GM12864 (cell line): Measurements from ENCODE around the gene RPS6KB2.
"Not testable (repeated sequence)": the region's sequence is repeated elsewhere in the genome, so short reads cannot be mapped to it uniquely, and the experiment has no call there.

Experiments used
- DNase-seq: peaks from one replicate; pipeline ENCODE4 v3.0.0-alpha.2; 2011; ENCODE audit warnings: low read depth
- H3K4me3 ChIP-seq: 2 replicates; pipeline ENCODE4 v1.5.1; 2011; ENCODE audit warnings: mild to moderate bottlenecking, low read depth, low read length, control low read depth
- TF ChIP-seq, protein P1 (sequence below): IDR thresholded peaks from 2 replicates; pipeline ENCODE4 v1.5.1; 2011; ENCODE audit warnings: low read depth, mild to moderate bottlenecking, moderate library complexity, low read length, control low read depth, inconsistent platforms; ENCODE audit errors: missing control alignments

Gene RPS6KB2

DNA sequence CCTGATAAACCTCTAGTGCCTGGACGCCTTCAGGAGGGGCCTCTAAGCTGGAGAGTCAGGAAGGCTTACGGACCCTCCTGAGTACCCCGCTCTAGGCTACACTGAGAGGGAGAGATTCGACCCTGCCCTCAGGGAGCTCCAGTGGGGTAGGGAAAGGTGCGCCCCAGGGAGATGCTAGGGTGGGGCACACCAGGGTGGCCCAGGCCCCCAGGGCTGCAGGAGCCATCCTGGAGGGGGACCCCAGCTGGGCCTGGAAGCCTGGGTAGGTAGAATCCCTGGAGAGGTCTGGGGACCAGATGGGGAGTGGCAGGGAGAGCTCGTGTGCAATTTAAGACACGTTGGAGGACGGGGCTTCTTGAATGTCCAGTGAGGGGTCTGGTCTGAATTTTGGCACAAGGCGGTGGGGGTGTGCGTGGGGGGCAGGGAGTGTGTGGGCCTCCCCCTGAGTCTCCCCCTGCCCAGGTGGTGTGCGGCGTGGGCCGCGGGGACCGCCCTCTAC lies 8.1 kb upstream of the RPS6KB2 start:
- TF ChIP-seq, protein P1, sequence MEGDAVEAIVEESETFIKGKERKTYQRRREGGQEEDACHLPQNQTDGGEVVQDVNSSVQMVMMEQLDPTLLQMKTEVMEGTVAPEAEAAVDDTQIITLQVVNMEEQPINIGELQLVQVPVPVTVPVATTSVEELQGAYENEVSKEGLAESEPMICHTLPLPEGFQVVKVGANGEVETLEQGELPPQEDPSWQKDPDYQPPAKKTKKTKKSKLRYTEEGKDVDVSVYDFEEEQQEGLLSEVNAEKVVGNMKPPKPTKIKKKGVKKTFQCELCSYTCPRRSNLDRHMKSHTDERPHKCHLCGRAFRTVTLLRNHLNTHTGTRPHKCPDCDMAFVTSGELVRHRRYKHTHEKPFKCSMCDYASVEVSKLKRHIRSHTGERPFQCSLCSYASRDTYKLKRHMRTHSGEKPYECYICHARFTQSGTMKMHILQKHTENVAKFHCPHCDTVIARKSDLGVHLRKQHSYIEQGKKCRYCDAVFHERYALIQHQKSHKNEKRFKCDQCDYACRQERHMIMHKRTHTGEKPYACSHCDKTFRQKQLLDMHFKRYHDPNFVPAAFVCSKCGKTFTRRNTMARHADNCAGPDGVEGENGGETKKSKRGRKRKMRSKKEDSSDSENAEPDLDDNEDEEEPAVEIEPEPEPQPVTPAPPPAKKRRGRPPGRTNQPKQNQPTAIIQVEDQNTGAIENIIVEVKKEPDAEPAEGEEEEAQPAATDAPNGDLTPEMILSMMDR = no peak

DNA sequence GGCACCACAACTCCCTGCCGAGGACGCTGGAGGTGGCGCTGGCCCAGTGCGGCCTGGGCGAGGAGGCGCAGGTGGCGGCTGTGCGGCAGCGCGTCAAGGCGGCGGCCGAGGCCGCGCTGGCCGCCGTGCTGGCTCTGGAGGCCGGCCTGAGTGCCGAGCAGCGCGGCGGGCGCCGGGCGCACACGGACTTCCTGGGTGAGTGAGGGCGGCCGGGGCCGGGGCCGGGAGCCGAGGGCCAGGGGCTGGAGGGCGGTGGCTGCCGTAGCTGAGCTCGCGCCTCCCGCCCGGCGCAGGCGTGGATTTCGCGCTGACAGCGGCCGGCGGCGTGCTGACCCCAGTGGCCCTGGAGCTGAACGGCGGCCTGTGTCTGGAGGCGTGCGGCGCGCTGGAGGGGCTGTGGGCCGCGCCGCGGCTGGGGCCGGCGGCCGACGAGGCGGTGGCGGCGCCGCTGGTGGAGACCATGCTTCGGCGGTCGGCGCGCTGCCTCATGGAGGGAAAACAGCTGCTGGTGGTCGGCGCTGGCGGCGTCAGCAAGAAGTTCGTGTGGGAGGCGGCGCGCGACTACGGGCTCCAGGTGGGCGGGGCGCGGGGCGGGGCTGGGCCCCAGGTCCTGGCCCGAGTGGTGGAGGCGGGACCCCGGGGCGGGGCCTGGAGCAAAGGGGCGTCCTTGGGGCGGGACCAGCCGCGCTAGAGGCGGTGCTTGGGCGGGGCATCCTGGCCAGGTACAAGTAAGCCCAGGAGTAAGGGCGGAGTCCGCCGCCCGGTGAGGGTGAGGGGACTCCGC lies 7.5 kb upstream of the RPS6KB2 start:
- TF ChIP-seq, protein P1 = no peak
- H3K4me3 ChIP-seq = peak overlapping the region; percentile 55
- no peak for DNase-seq

More for the DNA sequence above, 8.1 kb upstream of the RPS6KB2 start:
- DNase-seq = no peak
- peak overlapping the region; percentile 55; the same call in 1 of the 2 replicates for H3K4me3 ChIP-seq

DNA sequence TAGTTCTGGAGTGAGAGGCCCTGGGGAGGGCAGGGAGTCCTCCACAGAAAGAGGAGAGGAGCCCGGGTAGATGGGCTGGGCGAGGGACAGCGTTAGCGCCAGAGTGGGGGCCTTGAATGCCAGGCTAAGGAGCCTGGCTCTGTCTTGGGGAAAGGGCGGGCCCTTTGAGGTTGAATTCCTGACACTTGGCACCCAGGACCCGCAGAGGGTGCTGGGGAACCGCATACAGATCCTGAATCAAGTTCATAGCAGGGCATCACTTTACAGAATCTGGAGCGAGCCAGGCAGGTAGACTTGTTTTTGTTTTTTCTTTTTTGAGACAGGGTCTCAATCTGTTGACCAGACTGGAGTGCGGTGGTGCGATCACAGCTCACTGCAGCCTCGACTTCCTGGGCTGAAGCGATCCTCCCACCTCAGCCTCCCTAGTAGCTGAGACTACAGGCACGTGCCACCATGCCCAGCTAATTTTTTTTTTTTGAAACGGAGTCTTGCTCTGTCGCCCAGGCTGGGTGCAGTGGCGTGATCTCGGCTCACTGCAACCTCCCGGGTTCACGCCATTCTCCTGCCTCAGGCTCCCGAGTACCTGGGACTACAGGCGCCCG lies 6.8 kb upstream of the RPS6KB2 start:
- no peak for DNase-seq
- H3K4me3 ChIP-seq = peak overlapping the region; percentile 39

DNA sequence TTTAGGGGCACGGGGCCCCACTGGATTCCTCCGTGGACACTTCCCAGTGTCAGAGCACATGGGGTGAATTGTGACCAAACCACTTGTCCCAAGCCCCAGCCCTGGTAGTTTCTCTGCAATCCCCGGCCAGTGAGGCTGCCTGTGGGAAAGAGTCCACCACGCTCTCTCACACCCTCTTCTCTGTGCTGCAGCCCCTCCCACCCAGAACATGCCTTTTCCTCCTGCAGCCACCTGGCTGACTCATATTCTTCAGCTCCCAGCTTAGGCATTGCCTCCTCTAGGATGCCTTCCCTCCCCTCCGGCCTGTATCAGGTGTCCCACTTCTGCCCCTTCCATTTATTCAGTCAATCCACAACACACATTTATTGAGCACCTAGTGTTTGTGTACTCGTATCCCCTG lies 5.4 kb upstream of the RPS6KB2 start:
- TF ChIP-seq, protein P1 = no peak
- H3K4me3 ChIP-seq = no peak overlapping the region
- DNase-seq = no peak

More for the DNA sequence above, 6.8 kb upstream of the RPS6KB2 start:
- TF ChIP-seq, protein P1 = no peak

DNA sequence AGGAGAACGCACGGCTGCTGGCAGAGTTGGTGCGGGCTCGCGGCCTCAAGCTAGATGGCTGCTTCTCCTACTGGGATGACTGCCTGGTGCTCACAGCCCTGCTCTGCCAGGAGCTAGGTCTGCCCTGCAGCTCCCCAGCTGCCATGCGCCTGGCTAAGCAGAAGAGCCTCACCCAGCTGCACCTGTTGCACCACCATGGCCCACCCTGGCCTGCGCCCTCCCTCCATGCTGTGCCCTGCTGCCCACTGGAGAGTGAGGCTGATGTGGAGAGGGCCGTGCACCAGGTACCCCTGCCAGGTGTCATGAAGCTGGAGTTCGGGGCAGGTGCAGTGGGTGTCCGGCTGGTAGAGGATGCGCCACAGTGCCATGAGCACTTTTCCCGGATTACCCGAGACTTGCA lies 4.8 kb upstream of the RPS6KB2 start:
- TF ChIP-seq, protein P1 = no peak
- no peak overlapping the region for H3K4me3 ChIP-seq
- DNase-seq = no peak

DNA sequence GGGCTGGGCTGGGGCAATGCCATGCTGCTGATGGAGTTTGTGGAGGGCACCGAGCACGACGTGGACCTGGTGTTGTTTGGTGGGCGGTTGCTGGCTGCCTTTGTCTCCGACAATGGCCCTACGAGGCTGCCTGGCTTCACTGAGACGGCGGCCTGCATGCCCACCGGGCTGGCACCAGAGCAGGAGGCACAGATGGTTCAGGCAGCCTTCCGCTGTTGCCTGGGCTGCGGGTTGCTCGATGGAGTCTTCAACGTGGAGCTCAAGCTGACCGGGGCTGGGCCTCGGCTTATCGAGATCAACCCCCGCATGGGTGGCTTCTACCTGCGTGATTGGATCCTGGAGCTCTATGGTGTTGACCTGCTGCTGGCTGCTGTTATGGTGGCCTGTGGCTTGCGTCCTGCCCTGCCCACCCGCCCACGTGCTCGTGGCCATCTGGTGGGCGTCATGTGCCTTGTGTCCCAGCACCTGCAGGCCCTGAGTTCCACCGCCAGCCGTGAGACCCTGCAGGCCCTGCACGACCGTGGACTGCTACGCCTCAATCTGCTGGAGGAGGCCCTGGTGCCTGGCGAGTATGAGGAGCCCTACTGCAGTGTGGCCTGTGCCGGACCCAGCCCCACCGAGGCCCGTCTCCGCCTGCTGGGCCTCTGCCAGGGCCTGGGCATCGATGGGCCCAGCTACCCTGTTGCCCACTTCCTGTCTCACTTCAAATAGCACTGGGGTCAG lies 4.2 kb upstream of the RPS6KB2 start:
- TF ChIP-seq, protein P1 = no peak
- no peak overlapping the region for H3K4me3 ChIP-seq
- no peak for DNase-seq

DNA sequence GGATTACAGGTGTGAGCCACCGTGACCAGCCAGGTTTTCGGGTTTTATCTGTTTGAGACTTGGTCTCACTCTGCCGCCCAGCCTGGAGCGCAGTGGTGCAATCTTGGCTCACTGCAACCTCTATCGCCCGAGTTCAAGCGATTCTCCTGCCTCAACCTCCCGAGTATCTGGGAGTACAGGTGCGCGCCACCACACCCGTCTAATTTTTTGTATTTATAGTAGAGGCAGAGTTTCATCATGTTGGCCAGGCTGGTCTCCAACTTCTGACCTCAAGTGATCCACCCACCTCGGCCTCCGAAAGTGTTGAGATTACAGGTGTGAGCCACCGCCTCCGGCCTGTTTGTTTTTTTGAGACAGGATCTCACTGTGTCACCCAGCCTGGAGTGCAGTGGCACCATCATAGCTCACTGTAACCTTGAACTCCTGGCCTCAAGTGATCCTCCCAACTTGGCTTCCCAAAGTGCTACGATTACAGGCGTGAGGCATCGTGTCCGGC lies 882 bp upstream of the RPS6KB2 start:
- DNase-seq = not testable (repeated sequence)
- peak overlapping the region; percentile 63 for H3K4me3 ChIP-seq
